Measurements from ENCODE around the gene NPW.

The NPW gene

DNA sequence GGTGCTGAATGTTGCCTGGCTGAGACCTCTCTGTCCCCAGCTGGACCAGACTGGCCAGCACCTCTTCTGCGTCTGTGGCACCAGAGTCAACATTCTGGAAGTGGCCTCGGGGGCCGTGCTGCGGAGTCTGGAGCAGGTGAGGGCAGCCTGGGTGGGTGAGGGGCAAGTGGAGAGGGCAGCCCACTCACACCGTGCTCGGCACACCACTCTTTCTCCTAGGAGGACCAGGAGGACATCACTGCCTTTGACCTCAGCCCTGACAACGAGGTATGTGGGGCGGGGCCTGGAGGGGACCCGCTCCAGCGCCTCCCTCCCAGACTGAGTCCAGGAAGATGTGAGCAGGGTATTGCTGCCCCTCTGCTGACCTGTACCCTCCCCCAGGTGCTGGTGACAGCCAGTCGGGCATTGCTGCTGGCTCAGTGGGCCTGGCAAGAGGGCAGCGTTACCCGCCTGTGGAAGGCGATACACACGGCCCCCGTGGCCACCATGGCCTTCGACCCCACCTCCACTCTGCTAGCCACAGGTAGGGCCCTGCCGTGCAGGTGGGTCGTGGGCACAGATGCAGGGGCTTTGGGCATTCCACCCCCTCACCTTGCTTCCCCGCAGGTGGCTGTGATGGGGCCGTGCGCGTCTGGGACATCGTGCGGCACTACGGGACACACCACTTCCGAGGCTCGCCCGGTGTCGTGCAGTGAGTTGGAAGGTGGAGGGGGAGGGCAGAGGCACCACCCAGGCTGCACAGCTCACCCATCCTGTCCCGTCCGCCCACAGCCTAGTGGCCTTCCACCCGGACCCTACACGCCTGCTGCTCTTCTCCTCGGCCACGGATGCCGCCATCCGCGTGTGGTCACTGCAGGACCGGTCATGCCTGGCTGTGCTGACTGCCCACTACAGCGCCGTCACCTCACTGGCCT, 45.2 kb upstream of the NPW start:
- H3K79me2 ChIP-seq (ENCODE audit: low read length) = peaks cover 36% of the 10 kb centered on the region
- H4K20me1 ChIP-seq (ENCODE audit: insufficient read depth, low read length) = no peaks in the 10 kb centered on the region
- no peaks in the 10 kb centered on the region for H3K9me3 ChIP-seq (ENCODE audit: insufficient read depth, low read length)
- H3K9ac ChIP-seq (ENCODE audit: low read length) = no peak overlapping the region
- H3K27me3 ChIP-seq (ENCODE audit: low read depth, low read length) = no peaks in the 10 kb centered on the region
- H3K4me1 ChIP-seq (ENCODE audit: low read length) = peaks cover 14% of the 10 kb centered on the region
- H3K4me2 ChIP-seq (ENCODE audit: low read length) = no peak overlapping the region
- H3K4me3 ChIP-seq (ENCODE audit: low read length) = no peak overlapping the region
- peaks cover 21% of the 10 kb centered on the region for H3K36me3 ChIP-seq (replicated peaks; ENCODE audit: low read depth, low read length)
- no peak for TF ChIP-seq EZH2phosphoT487 (IDR thresholded peaks at IDR 0.05; ENCODE audit: low read depth)
- TF ChIP-seq, protein P1, sequence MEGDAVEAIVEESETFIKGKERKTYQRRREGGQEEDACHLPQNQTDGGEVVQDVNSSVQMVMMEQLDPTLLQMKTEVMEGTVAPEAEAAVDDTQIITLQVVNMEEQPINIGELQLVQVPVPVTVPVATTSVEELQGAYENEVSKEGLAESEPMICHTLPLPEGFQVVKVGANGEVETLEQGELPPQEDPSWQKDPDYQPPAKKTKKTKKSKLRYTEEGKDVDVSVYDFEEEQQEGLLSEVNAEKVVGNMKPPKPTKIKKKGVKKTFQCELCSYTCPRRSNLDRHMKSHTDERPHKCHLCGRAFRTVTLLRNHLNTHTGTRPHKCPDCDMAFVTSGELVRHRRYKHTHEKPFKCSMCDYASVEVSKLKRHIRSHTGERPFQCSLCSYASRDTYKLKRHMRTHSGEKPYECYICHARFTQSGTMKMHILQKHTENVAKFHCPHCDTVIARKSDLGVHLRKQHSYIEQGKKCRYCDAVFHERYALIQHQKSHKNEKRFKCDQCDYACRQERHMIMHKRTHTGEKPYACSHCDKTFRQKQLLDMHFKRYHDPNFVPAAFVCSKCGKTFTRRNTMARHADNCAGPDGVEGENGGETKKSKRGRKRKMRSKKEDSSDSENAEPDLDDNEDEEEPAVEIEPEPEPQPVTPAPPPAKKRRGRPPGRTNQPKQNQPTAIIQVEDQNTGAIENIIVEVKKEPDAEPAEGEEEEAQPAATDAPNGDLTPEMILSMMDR (IDR thresholded peaks at IDR 0.05; ENCODE audit: low read depth, low read length) = no peak
- no peak overlapping the region for H3K27ac ChIP-seq (ENCODE audit: low read length)
- no peak overlapping the region for H2AFZ ChIP-seq (ENCODE audit: low read depth, low read length)

DNA sequence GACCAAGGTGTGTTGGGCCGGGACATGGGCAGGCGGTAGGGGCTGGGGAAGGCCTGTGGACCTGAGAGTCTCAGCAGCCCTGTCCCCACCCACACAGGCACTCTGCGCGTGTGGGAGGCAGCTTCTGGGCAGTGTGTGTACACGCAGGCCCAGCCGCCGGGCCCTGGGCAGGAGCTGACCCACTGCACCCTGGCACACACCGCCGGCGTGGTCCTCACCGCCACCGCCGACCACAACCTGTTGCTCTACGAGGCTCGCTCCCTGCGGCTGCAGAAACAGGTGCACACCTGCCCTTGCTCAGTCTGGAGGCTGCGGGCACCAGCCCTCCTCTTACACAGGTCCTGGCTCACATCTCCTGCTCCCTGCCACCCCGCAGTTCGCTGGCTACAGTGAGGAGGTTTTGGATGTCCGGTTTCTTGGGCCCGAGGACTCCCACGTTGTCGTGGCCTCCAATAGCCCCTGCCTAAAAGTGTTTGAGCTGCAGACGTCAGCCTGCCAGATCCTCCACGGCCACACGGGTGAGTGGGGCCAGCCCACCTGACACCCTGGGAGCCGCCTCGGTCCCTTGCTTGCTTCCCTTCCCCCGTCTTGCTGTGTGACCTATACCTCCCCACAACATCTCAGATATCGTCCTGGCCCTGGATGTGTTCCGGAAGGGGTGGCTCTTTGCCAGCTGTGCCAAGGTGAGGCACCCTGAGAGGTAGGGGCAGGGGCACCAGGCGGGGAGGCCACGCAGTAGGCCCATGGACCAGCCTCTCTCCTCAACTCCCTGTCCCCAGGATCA, 44.0 kb upstream of the NPW start:
- no peak overlapping the region for H3K27ac ChIP-seq (ENCODE audit: low read length)
- H3K4me2 ChIP-seq (ENCODE audit: low read length) = no peak overlapping the region
- no peak overlapping the region for H2AFZ ChIP-seq (ENCODE audit: low read depth, low read length)
- no peaks in the 10 kb centered on the region for H3K27me3 ChIP-seq (ENCODE audit: low read depth, low read length)
- H4K20me1 ChIP-seq (ENCODE audit: insufficient read depth, low read length) = no peaks in the 10 kb centered on the region
- peaks cover 34% of the 10 kb centered on the region for H3K79me2 ChIP-seq (ENCODE audit: low read length)
- peaks cover 21% of the 10 kb centered on the region for H3K36me3 ChIP-seq (replicated peaks; ENCODE audit: low read depth, low read length)
- no peak overlapping the region for H3K4me3 ChIP-seq (ENCODE audit: low read length)
- no peak for TF ChIP-seq EZH2phosphoT487 (IDR thresholded peaks at IDR 0.05; ENCODE audit: low read depth)
- TF ChIP-seq, protein P1 (IDR thresholded peaks at IDR 0.05; ENCODE audit: low read depth, low read length) = no peak
- no peaks in the 10 kb centered on the region for H3K9me3 ChIP-seq (ENCODE audit: insufficient read depth, low read length)
- peaks cover 11% of the 10 kb centered on the region for H3K4me1 ChIP-seq (ENCODE audit: low read length)
- no peak overlapping the region for H3K9ac ChIP-seq (ENCODE audit: low read length)

DNA sequence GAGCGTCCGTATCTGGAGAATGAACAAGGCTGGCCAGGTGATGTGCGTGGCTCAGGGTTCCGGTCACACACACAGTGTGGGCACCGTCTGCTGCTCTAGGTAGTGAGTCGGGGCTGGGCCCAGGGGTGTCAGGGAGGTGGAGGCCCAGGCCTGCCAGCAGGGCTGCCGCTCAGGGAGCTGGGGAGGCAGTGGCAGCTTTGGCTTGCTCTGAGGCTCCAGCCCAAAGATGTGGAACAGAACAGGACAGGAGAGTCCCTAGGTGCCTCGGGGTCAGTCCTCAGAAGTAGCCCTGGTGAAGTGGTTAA, 43.4 kb upstream of the NPW start:
- H4K20me1 ChIP-seq (ENCODE audit: insufficient read depth, low read length) = no peaks in the 10 kb centered on the region
- peaks cover 21% of the 10 kb centered on the region for H3K36me3 ChIP-seq (replicated peaks; ENCODE audit: low read depth, low read length)
- H3K9ac ChIP-seq (ENCODE audit: low read length) = no peak overlapping the region
- no peak overlapping the region for H3K4me3 ChIP-seq (ENCODE audit: low read length)
- H3K4me2 ChIP-seq (ENCODE audit: low read length) = no peak overlapping the region
- peaks cover 29% of the 10 kb centered on the region for H3K79me2 ChIP-seq (ENCODE audit: low read length)
- no peaks in the 10 kb centered on the region for H3K27me3 ChIP-seq (ENCODE audit: low read depth, low read length)
- TF ChIP-seq, protein P1 (IDR thresholded peaks at IDR 0.05; ENCODE audit: low read depth, low read length) = no peak
- TF ChIP-seq EZH2phosphoT487 (IDR thresholded peaks at IDR 0.05; ENCODE audit: low read depth) = no peak
- H3K27ac ChIP-seq (ENCODE audit: low read length) = no peak overlapping the region
- no peaks in the 10 kb centered on the region for H3K9me3 ChIP-seq (ENCODE audit: insufficient read depth, low read length)
- peaks cover 6% of the 10 kb centered on the region for H3K4me1 ChIP-seq (ENCODE audit: low read length)
- no peak overlapping the region for H2AFZ ChIP-seq (ENCODE audit: low read depth, low read length)
